Astrocyte of the spinal cord (primary cell): Measurements from ENCODE around the gene PARD3B.

Experiments
- DNase-seq: peaks from one replicate; pipeline ENCODE4 v3.0.0; 2011; ENCODE audit warnings: low read depth, low spot score
- H3K4me3 ChIP-seq: 2 replicates; pipeline ENCODE4 v1.5.1; 2011; ENCODE audit warnings: low read depth, mild to moderate bottlenecking, low read length, moderate library complexity
- in situ Hi-C: cut with HindIII; loops from 2 replicates; pipeline ENCODE4 v1.10.0; 2017; ENCODE audit warnings: low sequenced_read_pairs
- TF ChIP-seq, protein P1 (sequence below): IDR thresholded peaks from 2 replicates; pipeline ENCODE4 v1.5.1; 2012; ENCODE audit warnings: low read depth, mild to moderate bottlenecking, low read length, inconsistent platforms

The PARD3B gene

DNA sequence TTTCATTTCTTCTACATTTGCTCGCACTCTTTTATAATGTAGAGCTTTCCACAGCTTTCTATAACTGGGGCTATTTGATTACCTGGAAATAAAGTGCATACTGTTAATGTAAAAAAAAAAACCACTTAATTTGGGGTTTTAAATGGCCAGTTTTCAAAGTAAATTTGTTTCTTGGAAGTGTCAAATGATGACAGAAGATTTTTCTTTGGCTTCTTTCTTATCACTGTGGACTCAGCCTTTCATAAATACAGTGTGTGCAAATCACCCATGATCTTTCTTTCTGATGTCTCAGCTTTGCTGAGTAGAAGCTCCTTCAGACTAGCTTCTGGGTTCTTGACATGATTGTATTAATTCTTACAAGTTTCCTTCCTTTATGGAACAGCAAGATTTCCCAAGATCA, 525.6 kb downstream of the PARD3B start:
- TF ChIP-seq, protein P1, sequence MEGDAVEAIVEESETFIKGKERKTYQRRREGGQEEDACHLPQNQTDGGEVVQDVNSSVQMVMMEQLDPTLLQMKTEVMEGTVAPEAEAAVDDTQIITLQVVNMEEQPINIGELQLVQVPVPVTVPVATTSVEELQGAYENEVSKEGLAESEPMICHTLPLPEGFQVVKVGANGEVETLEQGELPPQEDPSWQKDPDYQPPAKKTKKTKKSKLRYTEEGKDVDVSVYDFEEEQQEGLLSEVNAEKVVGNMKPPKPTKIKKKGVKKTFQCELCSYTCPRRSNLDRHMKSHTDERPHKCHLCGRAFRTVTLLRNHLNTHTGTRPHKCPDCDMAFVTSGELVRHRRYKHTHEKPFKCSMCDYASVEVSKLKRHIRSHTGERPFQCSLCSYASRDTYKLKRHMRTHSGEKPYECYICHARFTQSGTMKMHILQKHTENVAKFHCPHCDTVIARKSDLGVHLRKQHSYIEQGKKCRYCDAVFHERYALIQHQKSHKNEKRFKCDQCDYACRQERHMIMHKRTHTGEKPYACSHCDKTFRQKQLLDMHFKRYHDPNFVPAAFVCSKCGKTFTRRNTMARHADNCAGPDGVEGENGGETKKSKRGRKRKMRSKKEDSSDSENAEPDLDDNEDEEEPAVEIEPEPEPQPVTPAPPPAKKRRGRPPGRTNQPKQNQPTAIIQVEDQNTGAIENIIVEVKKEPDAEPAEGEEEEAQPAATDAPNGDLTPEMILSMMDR: no peak
- no peak overlapping the region for H3K4me3 ChIP-seq
- in situ Hi-C loops: no loop called here
- DNase-seq: no peak

DNA sequence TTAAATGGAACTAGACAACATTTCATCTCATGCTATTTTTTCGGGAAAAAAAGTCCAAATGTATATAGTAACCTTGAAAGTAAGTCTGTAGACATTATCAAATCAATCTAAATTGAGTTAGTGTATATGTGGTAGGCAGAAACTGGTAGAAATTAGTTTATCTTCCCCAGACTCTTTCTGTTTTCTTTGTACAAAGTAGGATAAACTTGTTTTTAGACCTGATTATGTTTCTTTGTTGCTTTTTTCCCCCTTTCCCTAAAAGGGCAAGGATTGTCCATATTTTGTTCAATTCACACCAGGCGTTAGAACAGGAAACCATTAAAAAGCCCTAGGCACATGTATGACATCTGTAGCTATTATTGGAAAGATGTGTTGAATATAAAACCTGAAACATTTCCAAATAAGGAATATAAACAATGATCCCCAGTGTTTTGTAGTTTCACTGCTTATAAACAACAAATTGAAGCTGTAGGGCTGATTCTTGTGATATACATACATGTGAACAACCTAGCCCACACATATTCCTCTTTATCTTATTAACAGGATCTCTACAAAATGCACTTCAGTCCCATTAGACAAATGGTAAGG, 528.3 kb downstream of the PARD3B start:
- no peak for DNase-seq
- in situ Hi-C loops: no loop called here
- H3K4me3 ChIP-seq: no peak overlapping the region
- TF ChIP-seq, protein P1: no peak

DNA sequence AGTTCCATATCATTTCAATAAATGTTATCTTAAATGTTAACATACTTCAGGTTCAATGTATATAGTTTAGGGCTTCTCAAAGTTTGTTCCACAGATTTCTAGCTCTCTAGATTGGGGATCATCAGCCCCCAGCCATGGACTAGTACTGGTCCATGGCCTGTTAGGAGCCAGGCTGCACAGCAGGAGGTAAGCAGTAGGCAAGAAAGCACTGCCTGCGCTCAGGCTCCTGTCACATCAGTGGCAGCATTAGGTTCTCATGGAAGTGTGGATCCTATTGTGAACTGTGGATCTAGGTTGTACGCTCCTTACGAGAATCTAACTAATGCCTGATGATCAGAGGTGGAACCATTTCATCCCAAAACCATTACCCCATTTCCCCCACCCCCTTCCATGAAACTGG, 531.1 kb downstream of the PARD3B start:
- in situ Hi-C loops: no loop called here
- no peak overlapping the region for H3K4me3 ChIP-seq
- DNase-seq: no peak
- TF ChIP-seq, protein P1: no peak

DNA sequence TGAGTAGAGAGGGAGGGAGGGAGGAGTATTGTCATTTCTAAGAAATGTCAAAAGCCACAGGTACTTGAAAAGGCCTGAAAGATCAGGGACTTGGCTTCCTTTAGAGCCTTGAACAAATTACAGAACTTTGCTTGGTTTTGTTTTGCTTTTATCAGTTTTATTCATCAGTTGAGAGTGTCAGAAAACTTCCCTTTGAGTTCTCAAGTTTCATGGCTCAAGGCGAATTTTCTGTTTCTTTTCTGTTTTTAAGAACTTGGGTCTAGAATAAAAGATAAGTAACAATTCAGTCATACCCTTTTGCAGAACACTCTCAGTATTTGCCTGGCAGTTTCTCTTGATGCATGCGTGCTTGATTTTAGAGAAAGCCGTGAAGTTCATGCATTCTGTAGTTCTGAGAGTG, 531.9 kb downstream of the PARD3B start:
- no peak overlapping the region for H3K4me3 ChIP-seq
- DNase-seq: no peak
- in situ Hi-C loops: no loop called here
- TF ChIP-seq, protein P1: no peak

DNA sequence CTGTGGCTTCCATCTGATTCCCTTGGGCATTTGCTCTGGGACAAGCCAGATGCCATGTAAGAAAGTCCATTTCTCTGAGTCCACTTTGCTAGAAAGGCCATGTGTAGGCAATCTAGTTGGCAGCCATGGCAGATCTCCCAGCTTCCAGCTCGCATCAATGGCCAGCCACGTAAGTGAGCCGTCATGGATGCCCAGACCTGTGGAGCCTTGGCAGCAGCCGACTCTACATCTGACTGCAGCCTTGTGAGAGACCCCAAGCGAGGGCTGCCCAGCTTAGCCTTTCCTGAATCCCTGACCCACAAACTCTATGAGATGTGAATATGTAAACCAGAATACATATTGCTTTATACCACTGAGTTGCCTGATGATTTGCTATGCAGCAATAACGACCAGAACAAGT, 533.5 kb downstream of the PARD3B start:
- H3K4me3 ChIP-seq: no peak overlapping the region
- DNase-seq: no peak
- TF ChIP-seq, protein P1: no peak
- in situ Hi-C loops: no loop called here

DNA sequence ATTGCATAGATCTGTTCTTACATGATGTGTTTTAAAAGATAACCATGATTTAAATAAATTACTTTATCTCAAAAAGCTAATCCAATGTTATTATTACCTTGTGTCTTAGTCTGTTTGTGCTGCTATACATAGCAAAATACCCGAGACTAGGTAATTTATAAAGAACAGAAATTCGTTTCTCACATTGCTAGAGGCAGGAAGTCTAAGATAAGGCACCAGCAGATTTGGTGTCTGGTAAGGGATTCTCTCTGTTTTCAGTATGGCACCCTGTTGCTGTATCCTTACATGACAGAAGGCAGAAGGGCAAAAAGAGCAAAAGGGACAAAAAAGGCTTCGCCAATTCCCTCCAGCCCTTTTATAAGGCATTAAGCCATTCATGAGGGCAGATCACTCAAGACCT, 533.9 kb downstream of the PARD3B start:
- TF ChIP-seq, protein P1: no peak
- no peak overlapping the region for H3K4me3 ChIP-seq
- DNase-seq: no peak
- in situ Hi-C loops: no loop called here

DNA sequence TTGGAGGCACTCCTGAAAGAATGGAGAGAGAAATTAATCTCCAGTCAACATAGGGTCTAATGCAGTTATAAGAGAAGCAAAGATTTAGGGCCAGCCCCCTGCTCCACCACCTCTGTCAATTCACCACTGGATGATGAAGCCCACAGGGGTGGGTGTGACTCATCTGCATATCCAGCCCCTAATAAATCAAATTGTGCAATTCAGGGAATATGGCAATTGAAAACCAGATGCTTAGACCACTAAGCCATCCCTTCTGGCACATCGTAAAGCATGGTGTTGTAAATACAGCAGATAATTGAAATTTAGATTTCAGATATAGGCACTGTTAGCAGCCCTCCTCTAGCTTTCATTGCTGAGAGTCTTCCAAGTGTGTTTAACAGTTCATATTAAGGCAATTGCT, 541.4 kb downstream of the PARD3B start:
- in situ Hi-C loops: no loop called here
- no peak overlapping the region for H3K4me3 ChIP-seq
- TF ChIP-seq, protein P1: no peak
- DNase-seq: no peak
